ENCODE data around the gene CHRNA4. TPM values are rescaled to one million over a fixed set of nuclear protein-coding genes. Genes with fewer than 3 reads are reported as not detected.

The CHRNA4 gene
- total RNA-seq, 1 experiment from 2014 or later, result 2.4 TPM

DNA sequence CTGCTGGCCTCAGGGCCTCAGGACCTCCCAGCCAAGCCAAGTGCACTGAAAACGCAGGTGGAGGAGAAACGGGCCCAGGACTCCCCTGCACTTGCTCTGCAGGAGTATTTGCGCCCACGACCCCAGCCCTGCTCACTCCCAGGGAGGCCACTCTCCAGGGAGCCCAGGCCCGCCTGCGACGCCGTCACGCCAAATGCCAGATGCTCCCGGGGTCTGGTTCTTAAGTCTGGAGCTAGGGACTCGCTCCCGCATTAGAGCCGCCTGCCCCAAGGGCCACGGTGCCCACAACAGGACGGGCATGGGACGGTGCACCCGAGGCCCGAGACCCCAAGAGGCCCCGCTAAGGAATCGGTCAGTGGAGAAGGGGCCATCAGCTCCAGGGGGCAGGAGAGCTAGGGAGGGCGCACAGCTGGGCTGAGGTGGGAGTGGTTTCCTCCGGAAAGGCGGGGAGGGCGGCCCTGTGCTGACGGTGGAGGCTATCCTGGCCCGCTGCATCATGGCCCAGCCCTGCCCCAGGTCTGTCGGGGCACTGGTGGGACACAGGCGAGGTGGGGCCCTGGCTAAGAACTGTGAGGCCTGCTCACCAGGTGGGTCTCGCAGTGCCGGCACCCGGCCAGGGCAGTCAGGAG is 44.1 kb upstream of the CHRNA4 start:
- H3K27ac ChIP-seq (ENCODE audit: low read length), result no peak overlapping the region
- H3K4me3 ChIP-seq (ENCODE audit: low read depth in 2 of 2, low read length in 2 of 2), result no peak overlapping the region
- DNase-seq (ENCODE audit: low read depth, low spot score) (no peak), ATAC-seq (no peak; the same call in 1 of the 2 replicates)
- ChIA-PET POLR2A (no interaction called here), CTCF (interaction anchor here (1.4 kb wide), 1 partner anchor 95 kb away, joined by 3 read pairs; no protein-coding TSS in a partner anchor)
- BruUV-seq (replicated peaks), result no TSS peak
- TF ChIP-seq SIN3A (IDR thresholded peaks at IDR 0.05; ENCODE audit: borderline replicate concordance, insufficient read depth, low read depth, low read length) (no peak), TCF7L2 (IDR thresholded peaks at IDR 0.05; ENCODE audit: low read depth, low read length) (no peak), POLR2AphosphoS5 (IDR thresholded peaks at IDR 0.05; ENCODE audit: low read depth, low read length) (no peak)
- TF ChIP-seq, protein P1, sequence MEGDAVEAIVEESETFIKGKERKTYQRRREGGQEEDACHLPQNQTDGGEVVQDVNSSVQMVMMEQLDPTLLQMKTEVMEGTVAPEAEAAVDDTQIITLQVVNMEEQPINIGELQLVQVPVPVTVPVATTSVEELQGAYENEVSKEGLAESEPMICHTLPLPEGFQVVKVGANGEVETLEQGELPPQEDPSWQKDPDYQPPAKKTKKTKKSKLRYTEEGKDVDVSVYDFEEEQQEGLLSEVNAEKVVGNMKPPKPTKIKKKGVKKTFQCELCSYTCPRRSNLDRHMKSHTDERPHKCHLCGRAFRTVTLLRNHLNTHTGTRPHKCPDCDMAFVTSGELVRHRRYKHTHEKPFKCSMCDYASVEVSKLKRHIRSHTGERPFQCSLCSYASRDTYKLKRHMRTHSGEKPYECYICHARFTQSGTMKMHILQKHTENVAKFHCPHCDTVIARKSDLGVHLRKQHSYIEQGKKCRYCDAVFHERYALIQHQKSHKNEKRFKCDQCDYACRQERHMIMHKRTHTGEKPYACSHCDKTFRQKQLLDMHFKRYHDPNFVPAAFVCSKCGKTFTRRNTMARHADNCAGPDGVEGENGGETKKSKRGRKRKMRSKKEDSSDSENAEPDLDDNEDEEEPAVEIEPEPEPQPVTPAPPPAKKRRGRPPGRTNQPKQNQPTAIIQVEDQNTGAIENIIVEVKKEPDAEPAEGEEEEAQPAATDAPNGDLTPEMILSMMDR (IDR thresholded peaks at IDR 0.05), result no peak
- TF ChIP-seq, protein P2, sequence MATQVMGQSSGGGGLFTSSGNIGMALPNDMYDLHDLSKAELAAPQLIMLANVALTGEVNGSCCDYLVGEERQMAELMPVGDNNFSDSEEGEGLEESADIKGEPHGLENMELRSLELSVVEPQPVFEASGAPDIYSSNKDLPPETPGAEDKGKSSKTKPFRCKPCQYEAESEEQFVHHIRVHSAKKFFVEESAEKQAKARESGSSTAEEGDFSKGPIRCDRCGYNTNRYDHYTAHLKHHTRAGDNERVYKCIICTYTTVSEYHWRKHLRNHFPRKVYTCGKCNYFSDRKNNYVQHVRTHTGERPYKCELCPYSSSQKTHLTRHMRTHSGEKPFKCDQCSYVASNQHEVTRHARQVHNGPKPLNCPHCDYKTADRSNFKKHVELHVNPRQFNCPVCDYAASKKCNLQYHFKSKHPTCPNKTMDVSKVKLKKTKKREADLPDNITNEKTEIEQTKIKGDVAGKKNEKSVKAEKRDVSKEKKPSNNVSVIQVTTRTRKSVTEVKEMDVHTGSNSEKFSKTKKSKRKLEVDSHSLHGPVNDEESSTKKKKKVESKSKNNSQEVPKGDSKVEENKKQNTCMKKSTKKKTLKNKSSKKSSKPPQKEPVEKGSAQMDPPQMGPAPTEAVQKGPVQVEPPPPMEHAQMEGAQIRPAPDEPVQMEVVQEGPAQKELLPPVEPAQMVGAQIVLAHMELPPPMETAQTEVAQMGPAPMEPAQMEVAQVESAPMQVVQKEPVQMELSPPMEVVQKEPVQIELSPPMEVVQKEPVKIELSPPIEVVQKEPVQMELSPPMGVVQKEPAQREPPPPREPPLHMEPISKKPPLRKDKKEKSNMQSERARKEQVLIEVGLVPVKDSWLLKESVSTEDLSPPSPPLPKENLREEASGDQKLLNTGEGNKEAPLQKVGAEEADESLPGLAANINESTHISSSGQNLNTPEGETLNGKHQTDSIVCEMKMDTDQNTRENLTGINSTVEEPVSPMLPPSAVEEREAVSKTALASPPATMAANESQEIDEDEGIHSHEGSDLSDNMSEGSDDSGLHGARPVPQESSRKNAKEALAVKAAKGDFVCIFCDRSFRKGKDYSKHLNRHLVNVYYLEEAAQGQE (IDR thresholded peaks at IDR 0.05; ENCODE audit: insufficient read depth in 1 of 2, low read depth in 2 of 2, low read length in 1 of 2), result no peak
- intact Hi-C loops (cut with micrococcal nuclease; ENCODE audit: unreplicated experiment) (no loop called here), in situ Hi-C loops (cut with HindIII; ENCODE audit: low pct_unique_long_range_greater_than_20kb, low sequenced_read_pairs) (no loop called here)
- H3K36me3 ChIP-seq (ENCODE audit: control insufficient read depth, insufficient read depth, low read length), result no peaks in the 10 kb centered on the region
- H3K27me3 ChIP-seq (ENCODE audit: control insufficient read depth, insufficient read depth, low read length), result no peaks in the 10 kb centered on the region
- H3K4me1 ChIP-seq (ENCODE audit: control insufficient read depth, insufficient read depth, low read length), result peaks cover 11% of the 10 kb centered on the region; the same call in 1 of the 2 replicates
- H3K9me3 ChIP-seq (ENCODE audit: control insufficient read depth, insufficient read depth, low read depth, low read length), result no peaks in the 10 kb centered on the region

DNA sequence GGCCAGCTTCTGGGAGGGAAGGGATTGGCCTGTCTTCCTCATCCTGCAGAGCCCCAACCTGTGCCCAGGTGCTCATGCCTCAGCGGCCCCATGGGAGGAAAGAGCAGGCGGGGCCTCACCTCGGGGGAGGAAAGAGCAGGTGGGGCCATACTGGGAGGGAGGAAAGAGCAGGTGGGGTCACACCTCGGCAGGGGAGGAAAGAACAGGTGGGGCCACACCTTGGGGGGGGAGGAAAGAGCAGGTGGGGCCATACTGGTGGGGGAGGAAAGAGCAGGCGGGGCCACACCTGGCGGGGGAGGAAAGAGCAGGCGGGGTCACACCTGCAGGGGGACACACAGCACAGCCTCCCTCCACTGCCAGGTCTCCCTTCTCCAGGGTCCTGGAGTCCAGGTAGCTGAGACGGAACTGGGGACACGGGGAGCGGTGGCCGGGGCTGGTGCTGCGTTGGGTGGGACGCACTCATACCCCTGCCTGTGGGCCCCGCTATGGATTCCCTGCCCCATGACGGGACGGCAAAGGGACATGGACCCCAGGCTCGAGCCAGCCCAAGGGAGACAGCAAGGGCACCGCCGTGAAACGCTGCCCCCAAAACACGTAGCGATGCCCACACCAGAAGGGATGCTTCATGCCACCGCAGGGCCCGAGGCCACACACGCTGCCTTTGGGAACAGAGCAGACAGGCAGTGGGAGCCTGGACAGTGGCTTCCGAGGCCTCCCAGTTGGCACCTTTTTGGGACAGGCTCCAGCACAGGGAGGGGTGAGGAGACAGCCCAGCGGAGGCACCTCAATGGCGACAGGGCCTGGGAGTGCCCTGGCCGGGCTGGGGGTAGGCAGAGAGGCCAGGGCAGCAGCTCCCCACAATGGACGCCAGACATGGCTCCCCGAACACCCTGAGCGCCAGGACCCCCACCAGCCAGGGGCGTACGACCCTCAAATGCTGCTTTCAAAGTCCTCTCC is 43.3 kb upstream of the CHRNA4 start:
- Histone ChIP-seq H3K27me3 (ENCODE audit: control insufficient read depth, insufficient read depth, low read length) (no peaks in the 10 kb centered on the region), H3K36me3 (ENCODE audit: control insufficient read depth, insufficient read depth, low read length) (no peaks in the 10 kb centered on the region), H3K27ac (ENCODE audit: low read length) (no peak overlapping the region), H3K4me3 (ENCODE audit: low read depth in 2 of 2, low read length in 2 of 2) (no peak overlapping the region), H3K9me3 (ENCODE audit: control insufficient read depth, insufficient read depth, low read depth, low read length) (no peaks in the 10 kb centered on the region), H3K4me1 (ENCODE audit: control insufficient read depth, insufficient read depth, low read length) (peaks cover 11% of the 10 kb centered on the region; the same call in 1 of the 2 replicates)
- in situ Hi-C loops (cut with HindIII; ENCODE audit: low pct_unique_long_range_greater_than_20kb, low sequenced_read_pairs), result no loop called here
- no TSS peak for BruUV-seq (replicated peaks)
- ATAC-seq, result no peak
- DNase-seq (ENCODE audit: low read depth, low spot score), result no peak
- TF ChIP-seq SIN3A (IDR thresholded peaks at IDR 0.05; ENCODE audit: borderline replicate concordance, insufficient read depth, low read depth, low read length), result no peak
- TF ChIP-seq, protein P2 (IDR thresholded peaks at IDR 0.05; ENCODE audit: insufficient read depth in 1 of 2, low read depth in 2 of 2, low read length in 1 of 2), result no peak
- TF ChIP-seq TCF7L2 (IDR thresholded peaks at IDR 0.05; ENCODE audit: low read depth, low read length), result no peak
- no peak for TF ChIP-seq POLR2AphosphoS5 (IDR thresholded peaks at IDR 0.05; ENCODE audit: low read depth, low read length)
- TF ChIP-seq, protein P1 (IDR thresholded peaks at IDR 0.05), result no peak
- CTCF ChIA-PET, result interaction anchor here (1.4 kb wide), 1 partner anchor 94 kb away, joined by 3 read pairs; no protein-coding TSS in a partner anchor
- POLR2A ChIA-PET, result interaction anchor here (0.6 kb wide), 1 partner anchor 37 kb away, joined by 5 read pairs; no protein-coding TSS in a partner anchor
- intact Hi-C loops (cut with micrococcal nuclease; ENCODE audit: unreplicated experiment), result no loop called here
